T47D (cell line): ENCODE results near the gene HSPBP1.

Experiments
- DNase-seq, 2 experiments: peaks; one replicate each; pipeline versions ENCODE4 v3.0.0 to v3.0.0-alpha.2; 2011 to 2012; ENCODE audit warnings: low read depth in 1 of 2, low spot score in 1 of 2
- JUND ChIP-seq: IDR thresholded peaks from 2 replicates; pipeline ENCODE4 v1.6.1; 2012; ENCODE audit warnings: low read depth
- in situ Hi-C: cut with HindIII; loops from 2 replicates; pipeline ENCODE4 v1.10.0; 2016; ENCODE audit warnings: low sequenced_read_pairs, low pct_unique_long_range_greater_than_20kb

HSPBP1 gene

GRCh38 chr19:55301459-55302317, 21.8 kb upstream of the HSPBP1 start:
- no peak for TF ChIP-seq JUND
- in situ Hi-C loops = no loop called here
- peak; percentile 75 to 98 for DNase-seq

GRCh38 chr19:55300886-55301458, 21.1 kb upstream of the HSPBP1 start:
- TF ChIP-seq JUND = no peak
- no peak for DNase-seq
- in situ Hi-C loops = no loop called here

- in situ Hi-C loops = no loop called here
- DNase-seq = no peak
- TF ChIP-seq JUND = no peak
Observed at GRCh38 chr19:55299991-55300390, 20.1 kb upstream of the HSPBP1 start.

- no peak for TF ChIP-seq JUND
- DNase-seq = no peak
- in situ Hi-C loops = no loop called here
Observed at GRCh38 chr19:55297267-55297666, 17.4 kb upstream of the HSPBP1 start.

GRCh38 chr19:55289117-55289796, 9.3 kb upstream of the HSPBP1 start:
- peak in 1 of 2 experiments; percentile 24 for DNase-seq
- in situ Hi-C loops = no loop called here
- no peak for TF ChIP-seq JUND

- DNase-seq = no peak
- in situ Hi-C loops = no loop called here
- TF ChIP-seq JUND = no peak
Observed at GRCh38 chr19:55287361-55288079, 7.6 kb upstream of the HSPBP1 start.

- in situ Hi-C loops = no loop called here
- no peak for TF ChIP-seq JUND
Observed at GRCh38 chr19:55285229-55285890, 5.5 kb upstream of the HSPBP1 start.

GRCh38 chr19:55284405-55285058, 4.6 kb upstream of the HSPBP1 start:
- in situ Hi-C loops = no loop called here
- DNase-seq = no peak
- no peak for TF ChIP-seq JUND

More at GRCh38 chr19:55285229-55285890, 5.5 kb upstream of the HSPBP1 start:
- no peak for DNase-seq

- no peak for TF ChIP-seq JUND
- in situ Hi-C loops = no loop called here
- DNase-seq = peak in 1 of 2 experiments; percentile 71
Observed at GRCh38 chr19:55283548-55284377, 3.9 kb upstream of the HSPBP1 start, which contains the start of gene BRSK1. Gene BRSK1 (plus strand): TSS chr19:55283997. CDS start chr19:55284443, 446 bp downstream.

- no peak for TF ChIP-seq JUND
- DNase-seq = no peak
- in situ Hi-C loops = no loop called here
Observed at GRCh38 chr19:55279340-55279739, 570 bp downstream of the HSPBP1 start.

- in situ Hi-C loops = no loop called here
- no peak for DNase-seq
- no peak for TF ChIP-seq JUND
Observed at GRCh38 chr19:55278391-55279135, 1.3 kb downstream of the HSPBP1 start.
